Measurements from ENCODE around the gene RIOK2.
A peak's percentile ranks its signal among the peaks of the same experiment; 100 is the strongest.
"Not testable (repeated sequence)": the region's sequence is repeated elsewhere in the genome, so short reads cannot be mapped to it uniquely, and the experiment has no call there.

The RIOK2 gene

GRCh38 chr5:97165726-97166125 lies 17.3 kb downstream of the RIOK2 start:
- no peak for DNase-seq

DNA sequence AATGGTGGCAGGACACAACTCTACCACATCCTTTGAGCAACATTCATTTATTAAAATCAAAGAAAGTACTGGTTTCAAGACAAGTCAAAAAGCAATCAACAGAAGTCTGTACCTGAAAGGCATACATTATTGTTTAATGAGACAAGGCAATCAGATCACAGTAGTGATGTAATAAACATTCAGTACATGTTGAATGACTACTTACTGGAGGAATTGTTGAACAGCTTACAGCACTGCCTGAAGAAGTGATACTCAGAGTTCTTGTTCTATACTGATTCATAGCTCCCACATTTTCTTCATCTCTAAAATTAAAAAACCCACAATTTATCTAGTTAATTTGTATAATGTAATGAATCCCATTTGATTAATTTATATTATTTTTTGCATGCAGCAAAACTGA lies 18.2 kb downstream of the RIOK2 start:
- no peak for DNase-seq

DNA sequence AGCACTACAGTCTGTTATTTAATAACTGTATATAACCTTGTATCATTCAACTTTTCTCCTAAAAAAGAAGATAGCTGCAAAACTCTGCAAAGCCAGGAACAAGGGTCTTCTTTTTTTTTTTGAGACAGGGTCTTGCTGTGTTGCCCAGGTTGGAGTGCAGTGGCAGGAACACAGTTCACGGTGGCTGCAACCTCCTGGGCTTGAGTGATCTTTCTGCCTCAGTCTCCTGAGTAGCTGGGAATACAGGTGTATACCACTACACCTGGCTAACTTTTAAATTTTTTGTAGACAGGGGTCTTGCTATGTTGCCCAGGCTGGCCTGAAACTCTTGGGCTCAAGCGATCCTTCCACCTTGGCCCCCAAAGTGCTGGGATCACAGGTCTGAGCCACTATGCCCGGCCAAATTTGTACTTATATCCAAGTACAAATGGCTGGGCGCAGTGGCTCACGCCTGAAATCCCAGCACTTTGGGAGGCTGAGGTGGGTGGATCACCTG lies 19.2 kb downstream of the RIOK2 start:
- no peak for DNase-seq

DNA sequence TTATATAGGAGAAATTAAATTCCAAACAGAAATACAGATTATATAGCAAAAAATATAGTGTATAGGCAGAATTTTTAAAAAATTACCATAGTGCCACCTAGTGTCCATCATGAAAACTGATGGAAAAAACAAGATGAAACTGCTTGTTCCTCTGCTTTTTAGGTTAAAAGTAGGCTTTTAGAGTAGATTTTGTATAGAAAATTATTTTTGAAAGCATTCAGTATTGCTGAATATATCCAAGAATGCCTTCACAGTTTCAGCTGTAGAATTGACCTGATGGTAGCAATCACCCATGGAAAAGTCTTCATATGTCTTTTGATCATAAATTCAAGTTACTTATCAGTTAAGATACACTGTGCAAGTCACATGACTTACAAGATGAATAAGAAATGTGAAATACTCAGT lies 19.7 kb downstream of the RIOK2 start:
- DNase-seq, result no peak

GRCh38 chr5:97162045-97162444 lies 21.0 kb downstream of the RIOK2 start:
- no peak for DNase-seq

- DNase-seq, result no peak
Observed at GRCh38 chr5:97157689-97158088, 25.4 kb downstream of the RIOK2 start.

GRCh38 chr5:97151370-97151769 lies 31.7 kb downstream of the RIOK2 start:
- no peak for DNase-seq

- no peak for DNase-seq
Observed at GRCh38 chr5:97150401-97150800, 32.6 kb downstream of the RIOK2 start.

DNA sequence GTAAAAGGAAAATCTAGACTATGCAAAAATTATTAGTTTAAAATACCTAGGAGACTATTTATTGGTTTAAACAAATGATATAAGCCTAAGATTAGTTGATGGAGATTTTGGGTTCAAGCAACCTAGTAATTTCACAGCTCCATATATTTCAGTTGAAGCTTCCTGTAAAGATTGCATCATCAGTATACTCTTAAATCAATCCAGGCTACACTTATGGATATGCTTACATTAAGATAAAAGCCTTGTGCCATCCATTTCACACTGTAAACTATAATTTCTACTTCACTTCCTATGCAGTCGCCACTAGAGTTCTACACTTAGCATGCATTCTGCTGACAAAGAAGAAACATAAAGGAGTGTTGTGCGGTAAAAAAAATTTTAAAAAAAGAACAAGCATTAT lies 33.3 kb downstream of the RIOK2 start:
- DNase-seq, result no peak

- no peak for DNase-seq
Observed at GRCh38 chr5:97148288-97148687, 34.8 kb downstream of the RIOK2 start.

DNA sequence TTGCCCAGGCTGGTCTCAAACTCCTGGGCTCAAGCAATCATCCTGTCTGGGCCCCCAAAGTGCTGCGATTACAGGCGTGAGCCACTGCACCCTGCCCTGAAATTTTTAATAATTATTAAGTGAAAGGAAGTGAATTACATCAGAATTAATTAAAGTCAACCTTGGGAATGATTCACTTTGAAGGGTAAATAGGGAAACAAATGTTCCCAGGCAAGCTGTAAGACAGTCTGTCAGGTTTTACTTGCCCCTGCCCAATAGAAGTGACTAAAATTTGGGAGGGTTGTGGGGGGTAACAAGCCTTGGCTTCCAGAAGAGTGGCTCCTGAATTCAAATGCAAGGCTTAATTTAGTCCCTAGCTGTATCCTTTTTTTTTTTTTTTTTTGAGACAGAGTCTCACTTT lies 39.3 kb downstream of the RIOK2 start:
- no peak for DNase-seq

GRCh38 chr5:97142521-97143254 lies 40.4 kb downstream of the RIOK2 start, which contains the start of gene LIX1:
LIX1 (minus strand) TSS chr5:97142611; CDS start chr5:97142576, 35 bp downstream.
- DNase-seq, result peak in 1 of 4 experiments; percentile 4

GRCh38 chr5:97141539-97141938 lies 41.5 kb downstream of the RIOK2 start:
- DNase-seq, result no peak

GRCh38 chr5:97141031-97141430 lies 42.0 kb downstream of the RIOK2 start:
- no peak for DNase-seq

DNA sequence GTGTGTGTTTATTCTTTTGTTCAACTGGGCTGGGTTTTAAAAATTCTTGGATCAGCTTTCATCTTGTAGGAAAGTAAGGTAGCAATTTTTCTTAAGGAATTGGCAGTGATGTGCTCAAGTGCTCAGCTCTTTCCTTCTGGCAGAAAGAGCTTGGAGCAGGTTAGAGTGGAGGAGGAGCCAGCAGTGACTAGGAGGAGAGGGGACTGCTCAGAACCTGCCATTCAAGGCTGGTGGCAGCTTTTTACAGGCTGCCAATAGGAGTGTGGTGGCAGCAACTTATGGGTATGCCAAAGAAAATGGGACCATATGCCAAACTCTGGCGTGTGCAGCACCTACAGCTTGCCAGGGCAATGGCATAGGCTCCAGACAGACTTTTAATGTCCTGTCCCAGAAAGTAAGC lies 42.8 kb downstream of the RIOK2 start:
- not testable (repeated sequence) for DNase-seq

GRCh38 chr5:97136475-97136874 lies 46.6 kb downstream of the RIOK2 start:
- no peak for DNase-seq

DNA sequence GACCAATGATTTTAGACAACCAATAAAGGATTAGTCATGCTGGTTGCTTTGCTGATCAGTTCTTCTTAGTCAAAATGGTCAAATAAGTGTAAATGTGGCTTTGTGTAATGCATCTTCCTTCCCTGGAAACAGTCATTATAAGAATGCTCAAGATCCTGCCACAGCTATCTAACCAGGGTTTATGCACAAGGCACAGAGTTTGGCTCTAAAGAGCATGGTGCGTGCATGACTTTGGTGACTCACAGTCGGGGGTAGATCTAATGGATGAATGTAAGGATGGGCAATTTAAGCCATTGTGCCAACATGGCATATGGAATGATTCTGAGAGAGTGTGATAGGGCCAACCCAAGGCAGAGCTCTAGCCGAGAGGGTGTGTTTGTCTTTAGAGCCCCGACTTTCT lies 47.2 kb downstream of the RIOK2 start:
- DNase-seq, result no peak

DNA sequence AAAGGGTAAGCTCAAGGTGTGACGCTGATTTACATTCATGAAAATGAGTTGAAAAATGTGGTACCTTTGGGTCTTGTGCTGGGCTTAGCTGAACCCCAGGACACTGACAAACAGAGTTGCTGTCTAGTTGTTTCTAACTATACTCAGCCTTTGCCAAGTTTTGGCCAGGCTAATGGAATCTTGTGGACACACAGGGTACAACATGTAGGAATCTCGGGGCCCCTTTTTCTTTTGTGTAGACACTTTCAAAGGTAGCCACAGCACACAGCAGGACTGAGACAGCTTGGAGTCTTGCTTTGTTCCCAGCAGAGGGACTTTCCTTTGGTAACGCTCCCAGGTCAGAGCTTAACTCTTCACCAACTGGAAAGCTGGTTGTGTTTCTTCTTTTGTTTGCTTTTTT lies 48.4 kb downstream of the RIOK2 start:
- DNase-seq, result no peak

GRCh38 chr5:97133101-97133500 lies 49.9 kb downstream of the RIOK2 start:
- DNase-seq, result no peak

DNA sequence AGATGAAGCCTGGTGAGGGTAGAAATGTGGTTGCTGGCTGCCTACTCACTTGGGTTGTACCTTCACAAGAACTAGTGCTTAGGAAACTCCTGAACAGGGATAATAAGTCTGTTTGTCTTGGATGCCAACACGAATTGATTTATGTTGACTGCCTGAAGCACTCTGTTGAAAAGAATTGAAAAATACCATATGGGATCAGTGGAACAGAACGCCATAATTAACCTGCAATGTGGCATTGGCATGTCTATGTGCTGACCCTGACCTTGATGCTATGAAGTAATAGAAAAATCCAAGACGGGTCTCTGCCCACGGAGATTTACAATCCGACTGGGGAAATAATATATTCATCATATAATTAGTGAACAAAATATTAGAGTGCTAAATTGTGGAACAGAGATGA lies 51.1 kb downstream of the RIOK2 start:
- no peak for DNase-seq

GRCh38 chr5:97131139-97131710 lies 51.8 kb downstream of the RIOK2 start:
- DNase-seq, result no peak

DNA sequence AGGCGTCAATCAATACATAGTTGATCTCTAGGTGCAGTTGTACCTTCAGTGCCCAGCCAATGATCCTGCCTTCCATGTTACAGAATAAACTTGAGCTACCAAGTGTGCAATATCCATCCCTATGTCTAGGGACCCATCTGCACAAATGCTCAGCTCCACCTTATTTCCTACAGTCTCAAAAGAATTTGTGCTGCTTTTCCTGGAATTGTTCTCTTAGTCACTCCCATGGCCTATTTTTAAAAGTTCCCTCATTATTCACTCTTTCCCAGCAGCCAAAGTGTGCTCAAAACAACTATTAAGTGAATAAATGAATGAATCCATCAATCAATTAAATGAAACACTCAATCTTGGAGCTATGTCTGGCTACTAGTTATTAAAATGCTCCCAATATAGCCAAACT lies 55.3 kb downstream of the RIOK2 start:
- DNase-seq, result no peak

DNA sequence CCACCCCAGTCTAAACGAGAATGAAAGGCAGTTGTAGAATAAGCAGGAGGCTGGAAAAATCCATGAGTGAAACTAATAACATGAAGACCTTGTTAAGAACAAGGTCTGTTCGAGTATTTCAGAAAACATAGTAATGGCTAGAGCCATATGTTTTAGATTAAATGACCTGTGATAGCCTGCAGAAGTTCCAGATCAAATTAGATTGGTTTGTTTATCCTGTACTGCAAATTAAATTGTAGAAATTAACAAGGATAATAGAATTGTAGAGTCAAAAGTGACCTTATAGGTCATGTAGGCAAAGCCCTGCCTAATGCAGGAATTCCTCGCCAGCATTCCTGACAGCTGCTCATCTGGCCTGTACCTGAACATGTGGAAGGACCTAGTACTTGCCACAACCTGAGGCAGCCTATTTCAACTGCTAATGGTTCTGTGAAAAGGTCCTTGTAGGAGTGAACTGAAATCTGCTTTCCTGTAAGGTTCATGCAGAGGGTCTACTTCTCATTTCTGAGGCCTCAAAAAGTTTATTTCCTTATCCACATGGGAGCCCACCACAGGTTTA lies 57.8 kb downstream of the RIOK2 start:
- DNase-seq, result no peak

- no peak for DNase-seq
Observed at GRCh38 chr5:97124335-97124734, 58.7 kb downstream of the RIOK2 start.

Measured in activated naive CD4-positive, alpha-beta T cell (primary cell).